ENCODE results near the gene ANKRD18A.

The ANKRD18A gene

GRCh38 chr9:38529317-38529716 lies 91.1 kb downstream of the ANKRD18A start:
- no peak for DNase-seq (ENCODE audit: low read depth, low spot score)

GRCh38 chr9:38527503-38527902 lies 92.9 kb downstream of the ANKRD18A start:
- no peak for DNase-seq (ENCODE audit: low read depth, low spot score)

GRCh38 chr9:38526591-38526990 lies 93.8 kb downstream of the ANKRD18A start:
- DNase-seq (ENCODE audit: low read depth, low spot score) = no peak

GRCh38 chr9:38523121-38523520 lies 97.3 kb downstream of the ANKRD18A start:
- no peak for DNase-seq (ENCODE audit: low read depth, low spot score)

GRCh38 chr9:38521762-38522161 lies 98.6 kb downstream of the ANKRD18A start:
- no peak for DNase-seq (ENCODE audit: low read depth, low spot score)

All from activated naive CD8-positive, alpha-beta T cell treated with anti-CD3 and anti-CD28 coated beads, Interleukin-2, amount 50 U/mL, for 16 hours (primary cell).